Measurements from ENCODE around the gene CDKN1C. TPM values are rescaled to one million over a fixed set of nuclear protein-coding genes. Genes with fewer than 3 reads are reported as not detected.

Gene CDKN1C
- total RNA-seq, 1 donor from 2014 or later = 67.3 TPM

- Histone ChIP-seq H3K36me3 (no peaks in the 10 kb centered on the region), H3K4me3 (no peak overlapping the region), H3K4me1 (no peaks in the 10 kb centered on the region), H3K27me3 (no peaks in the 10 kb centered on the region), H3K27ac (no peak overlapping the region), H3K9me3 (no peaks in the 10 kb centered on the region)
- intact Hi-C loops (cut with DNase I) = no loop called here
- no peak for DNase-seq (ENCODE audit: extremely low spot score in 2 of 2)
- no peak for TF ChIP-seq POLR2AphosphoS5 (IDR thresholded peaks at IDR 0.05; ENCODE audit: insufficient read depth in 1 of 2, low read depth in 1 of 2)
- no peak for TF ChIP-seq CTCF (IDR thresholded peaks at IDR 0.05)
- TF ChIP-seq POLR2A (IDR thresholded peaks at IDR 0.05) = no peak
Measured at GRCh38 chr11:2842876-2843275, 42.7 kb downstream of the CDKN1C start.

GRCh38 chr11:2841411-2842190 is 44.0 kb downstream of the CDKN1C start:
- intact Hi-C loops (cut with DNase I) = no loop called here
- no peak for DNase-seq (ENCODE audit: extremely low spot score in 2 of 2)
- H3K4me1 ChIP-seq = peaks cover 11% of the 10 kb centered on the region
- no peaks in the 10 kb centered on the region for H3K27me3 ChIP-seq
- H3K4me3 ChIP-seq = no peak overlapping the region
- TF ChIP-seq CTCF (IDR thresholded peaks at IDR 0.05) (no peak), POLR2AphosphoS5 (IDR thresholded peaks at IDR 0.05; ENCODE audit: insufficient read depth in 1 of 2, low read depth in 1 of 2) (no peak), POLR2A (IDR thresholded peaks at IDR 0.05) (no peak)
- no peaks in the 10 kb centered on the region for H3K9me3 ChIP-seq
- no peaks in the 10 kb centered on the region for H3K36me3 ChIP-seq
- H3K27ac ChIP-seq = no peak overlapping the region

- no peaks in the 10 kb centered on the region for H3K9me3 ChIP-seq
- intact Hi-C loops (cut with DNase I) = no loop called here
Measured at GRCh38 chr11:2839395-2839943, 46.1 kb downstream of the CDKN1C start.

GRCh38 chr11:2838676-2839294 is 46.8 kb downstream of the CDKN1C start:
- no peak for DNase-seq (ENCODE audit: extremely low spot score in 2 of 2)
- H3K27me3 ChIP-seq = no peaks in the 10 kb centered on the region
- H3K36me3 ChIP-seq = no peaks in the 10 kb centered on the region
- no peak overlapping the region for H3K4me3 ChIP-seq
- no peak overlapping the region for H3K27ac ChIP-seq
- H3K9me3 ChIP-seq = no peaks in the 10 kb centered on the region
- H3K4me1 ChIP-seq = peaks cover 16% of the 10 kb centered on the region
- intact Hi-C loops (cut with DNase I) = no loop called here
- TF ChIP-seq POLR2A (IDR thresholded peaks at IDR 0.05) = no peak
- TF ChIP-seq POLR2AphosphoS5 (IDR thresholded peaks at IDR 0.05; ENCODE audit: insufficient read depth in 1 of 2, low read depth in 1 of 2) = no peak
- TF ChIP-seq CTCF (IDR thresholded peaks at IDR 0.05) = no peak

More at GRCh38 chr11:2839395-2839943, 46.1 kb downstream of the CDKN1C start:
- peaks cover 16% of the 10 kb centered on the region for H3K4me1 ChIP-seq
- H3K27ac ChIP-seq = no peak overlapping the region
- no peak overlapping the region for H3K4me3 ChIP-seq
- TF ChIP-seq POLR2A (IDR thresholded peaks at IDR 0.05) (no peak), CTCF (IDR thresholded peaks at IDR 0.05) (no peak), POLR2AphosphoS5 (IDR thresholded peaks at IDR 0.05; ENCODE audit: insufficient read depth in 1 of 2, low read depth in 1 of 2) (no peak)
- H3K27me3 ChIP-seq = no peaks in the 10 kb centered on the region
- no peaks in the 10 kb centered on the region for H3K36me3 ChIP-seq
- DNase-seq (ENCODE audit: extremely low spot score in 2 of 2) = no peak

- Histone ChIP-seq H3K27ac (no peak overlapping the region), H3K4me1 (peaks cover 16% of the 10 kb centered on the region), H3K4me3 (no peak overlapping the region), H3K27me3 (no peaks in the 10 kb centered on the region), H3K36me3 (no peaks in the 10 kb centered on the region), H3K9me3 (no peaks in the 10 kb centered on the region)
- intact Hi-C loops (cut with DNase I) = no loop called here
- TF ChIP-seq CTCF (IDR thresholded peaks at IDR 0.05) (no peak), POLR2A (IDR thresholded peaks at IDR 0.05) (no peak), POLR2AphosphoS5 (IDR thresholded peaks at IDR 0.05; ENCODE audit: insufficient read depth in 1 of 2, low read depth in 1 of 2) (no peak)
- no peak for DNase-seq (ENCODE audit: extremely low spot score in 2 of 2)
Measured at GRCh38 chr11:2838091-2838490, 47.5 kb downstream of the CDKN1C start.
